Endothelial cell of umbilical vein (primary cell): ENCODE measurements around the gene ARSJ.

ENCODE experiments used
- EZH2 ChIP-seq: IDR thresholded peaks from 2 replicates; pipeline ENCODE4 v1.6.1; 2012; ENCODE audit warnings: borderline replicate concordance, low read depth, mild to moderate bottlenecking, moderate library complexity, low read length, inconsistent platforms; ENCODE audit not compliant: severe bottlenecking
- FOS ChIP-seq: IDR thresholded peaks from 2 replicates; pipeline ENCODE4 v1.6.1; 2011; ENCODE audit warnings: mild to moderate bottlenecking, low read length, moderate library complexity, borderline replicate concordance; ENCODE audit not compliant: insufficient read depth
- GATA2 ChIP-seq: IDR thresholded peaks from 2 replicates; pipeline ENCODE4 v1.7.0; 2011; ENCODE audit warnings: low read depth, mild to moderate bottlenecking, moderate library complexity, mixed read lengths, low read length; ENCODE audit not compliant: insufficient read length, insufficient read depth
- JUN ChIP-seq: IDR thresholded peaks from 2 replicates; pipeline ENCODE4 v1.6.1; 2011; ENCODE audit warnings: borderline replicate concordance, low read depth; ENCODE audit not compliant: insufficient read length, insufficient read depth
- MAX ChIP-seq: IDR thresholded peaks from 2 replicates; pipeline ENCODE4 v1.6.1; 2011; ENCODE audit not compliant: insufficient read depth, insufficient read length
- MYC ChIP-seq: IDR thresholded peaks from one replicate; pipeline ENCODE4 v1.6.1; 2011; ENCODE audit warnings: mild to moderate bottlenecking, low read depth, low read length
- POLR2A ChIP-seq: IDR thresholded peaks from 2 replicates; pipeline ENCODE4 v1.6.1; 2012; ENCODE audit warnings: low read depth, mild to moderate bottlenecking, control low read depth, low read length
- POLR2AphosphoS5 ChIP-seq: IDR thresholded peaks from 2 replicates; pipeline ENCODE4 v1.6.1; 2012; ENCODE audit warnings: low read depth, mild to moderate bottlenecking, control low read depth, low read length, moderate library complexity; ENCODE audit not compliant: insufficient read depth
- TF ChIP-seq, protein P1 (sequence below), 2 donors: IDR thresholded peaks; 1 replicate in 1 of 2; 2 replicates in 1 of 2; pipeline ENCODE4 v1.5.1; 2011; ENCODE audit warnings: low read length in 2 of 2, mild to moderate bottlenecking in 2 of 2, moderate library complexity in 2 of 2, control low read depth in 1 of 2, inconsistent platforms in 1 of 2, low read depth in 1 of 2; ENCODE audit not compliant: insufficient read depth in 1 of 2; ENCODE audit errors: extremely low read depth in 1 of 2

DNA sequence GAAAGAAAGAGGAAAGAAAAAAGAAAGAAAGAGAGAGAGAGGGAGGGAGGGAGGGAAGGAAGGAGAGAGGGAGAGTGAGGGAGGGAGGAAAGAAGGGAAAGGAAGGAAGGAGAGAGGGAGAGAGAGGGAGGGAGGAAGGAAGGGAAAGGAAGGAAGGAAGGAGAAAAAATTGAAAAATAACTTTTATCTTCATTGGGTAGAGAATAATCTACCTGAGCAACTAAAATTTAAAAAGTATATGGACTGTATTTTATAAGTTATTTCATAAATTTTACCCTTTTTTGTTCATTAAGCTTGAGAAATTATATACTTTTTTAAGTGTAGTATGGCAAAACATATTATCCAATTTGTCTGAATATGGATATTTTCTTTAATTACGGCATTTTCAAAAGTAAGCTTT is 32.0 kb downstream of the ARSJ start:
- TF ChIP-seq, protein P1, sequence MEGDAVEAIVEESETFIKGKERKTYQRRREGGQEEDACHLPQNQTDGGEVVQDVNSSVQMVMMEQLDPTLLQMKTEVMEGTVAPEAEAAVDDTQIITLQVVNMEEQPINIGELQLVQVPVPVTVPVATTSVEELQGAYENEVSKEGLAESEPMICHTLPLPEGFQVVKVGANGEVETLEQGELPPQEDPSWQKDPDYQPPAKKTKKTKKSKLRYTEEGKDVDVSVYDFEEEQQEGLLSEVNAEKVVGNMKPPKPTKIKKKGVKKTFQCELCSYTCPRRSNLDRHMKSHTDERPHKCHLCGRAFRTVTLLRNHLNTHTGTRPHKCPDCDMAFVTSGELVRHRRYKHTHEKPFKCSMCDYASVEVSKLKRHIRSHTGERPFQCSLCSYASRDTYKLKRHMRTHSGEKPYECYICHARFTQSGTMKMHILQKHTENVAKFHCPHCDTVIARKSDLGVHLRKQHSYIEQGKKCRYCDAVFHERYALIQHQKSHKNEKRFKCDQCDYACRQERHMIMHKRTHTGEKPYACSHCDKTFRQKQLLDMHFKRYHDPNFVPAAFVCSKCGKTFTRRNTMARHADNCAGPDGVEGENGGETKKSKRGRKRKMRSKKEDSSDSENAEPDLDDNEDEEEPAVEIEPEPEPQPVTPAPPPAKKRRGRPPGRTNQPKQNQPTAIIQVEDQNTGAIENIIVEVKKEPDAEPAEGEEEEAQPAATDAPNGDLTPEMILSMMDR (IDR thresholded peaks at IDR 0.05; ENCODE audit: extremely low read depth in 1 of 2, insufficient read depth in 1 of 2, low read depth in 1 of 2, low read length in 2 of 2) = no peak
- no peak for TF ChIP-seq POLR2A
- TF ChIP-seq EZH2 = no peak
- no peak for TF ChIP-seq MAX
- no peak for TF ChIP-seq GATA2
- TF ChIP-seq MYC = no peak
- no peak for TF ChIP-seq JUN
- TF ChIP-seq POLR2AphosphoS5 = no peak
- no peak for TF ChIP-seq FOS
